Common myeloid progenitor, CD34-positive (primary cell): ENCODE results near the gene BICD2.

ENCODE experiments used
- CTCF ChIA-PET: fragments of 350-600 bp; sonication (Branson Sonifier 250); formaldehyde crosslinking; loops from one replicate; lab custom pipeline; 2021; ENCODE audit warnings: antibody characterized with exemption; lab: Charles Lee
- POLR2A ChIA-PET: fragments of 350-600 bp; sonication (Branson Sonifier 250); formaldehyde crosslinking; loops from one replicate; lab custom pipeline; 2021; ENCODE audit warnings: antibody characterized with exemption; lab: Charles Lee
- DNase-seq, 3 donors: peaks; one replicate each; pipeline versions ENCODE4 v3.0.0 to v3.0.0-alpha.2; 2013
- H3K27ac ChIP-seq, 2 experiments: 1 replicate in 1 of 2; 2 replicates in 1 of 2; pipeline ENCODE4 v1.7.0; 2013; ENCODE audit warnings: inconsistent platforms in 2 of 2, low read length in 2 of 2, mild to moderate bottlenecking in 2 of 2, low read depth in 1 of 2, moderate library complexity in 1 of 2; ENCODE audit not compliant: severe bottlenecking in 2 of 2, insufficient read depth in 1 of 2, poor library complexity in 1 of 2
- H3K27me3 ChIP-seq, 5 experiments: replicated peaks in 2 of 5; 1 replicate in 3 of 5; 2 replicates in 2 of 5; pipeline versions ENCODE4 v1.6.1 to v1.7.0; 2013; ENCODE audit warnings: low read length in 4 of 5, mild to moderate bottlenecking in 2 of 5, moderate library complexity in 2 of 5, inconsistent platforms in 1 of 5; ENCODE audit not compliant: insufficient read depth in 5 of 5, control insufficient read depth in 4 of 5
- H3K36me3 ChIP-seq, 4 experiments: 1 replicate in 2 of 4; 2 replicates in 2 of 4; pipeline versions ENCODE4 v1.6.1 to v1.7.0; 2013; ENCODE audit warnings: low read length in 3 of 4, control low read depth in 1 of 4, mild to moderate bottlenecking in 1 of 4; ENCODE audit not compliant: control insufficient read depth in 4 of 4, insufficient read depth in 4 of 4
- H3K4me1 ChIP-seq, 4 experiments: 1 replicate in 3 of 4; 2 replicates in 1 of 4; pipeline versions ENCODE4 v1.6.1 to v1.7.1; 2013; ENCODE audit warnings: low read length in 3 of 4, mild to moderate bottlenecking in 3 of 4, control low read depth in 1 of 4, inconsistent platforms in 1 of 4, moderate library complexity in 1 of 4; ENCODE audit not compliant: control insufficient read depth in 4 of 4, insufficient read depth in 4 of 4; ENCODE audit errors: control extremely low read depth in 1 of 4
- H3K4me3 ChIP-seq, 7 experiments: 1 replicate in 4 of 7; 2 replicates in 3 of 7; pipeline versions ENCODE4 v1.5.1 to v1.7.0; 2013; ENCODE audit warnings: mild to moderate bottlenecking in 7 of 7, low read length in 6 of 7, moderate library complexity in 6 of 7, inconsistent platforms in 2 of 7, low read depth in 2 of 7, control low read depth in 1 of 7; ENCODE audit not compliant: insufficient read depth in 4 of 7, control insufficient read depth in 1 of 7; ENCODE audit errors: extremely low read depth in 1 of 7
- H3K9me3 ChIP-seq, 5 experiments: 1 replicate in 4 of 5; 2 replicates in 1 of 5; pipeline versions ENCODE4 v1.6.1 to v1.7.1; 2013; ENCODE audit warnings: low read length in 4 of 5, mild to moderate bottlenecking in 2 of 5, inconsistent platforms in 1 of 5, low read depth in 1 of 5, moderate library complexity in 1 of 5; ENCODE audit not compliant: control insufficient read depth in 4 of 5, insufficient read depth in 2 of 5; ENCODE audit errors: control extremely low read depth in 1 of 5
- WGBS: methylation state at CpG from one replicate; pipeline ENCODE4 v1.1.5; 2013; ENCODE audit not compliant: insufficient coverage; 5-methylcytosine and 5-hydroxymethylcytosine counted together

Gene BICD2

DNA sequence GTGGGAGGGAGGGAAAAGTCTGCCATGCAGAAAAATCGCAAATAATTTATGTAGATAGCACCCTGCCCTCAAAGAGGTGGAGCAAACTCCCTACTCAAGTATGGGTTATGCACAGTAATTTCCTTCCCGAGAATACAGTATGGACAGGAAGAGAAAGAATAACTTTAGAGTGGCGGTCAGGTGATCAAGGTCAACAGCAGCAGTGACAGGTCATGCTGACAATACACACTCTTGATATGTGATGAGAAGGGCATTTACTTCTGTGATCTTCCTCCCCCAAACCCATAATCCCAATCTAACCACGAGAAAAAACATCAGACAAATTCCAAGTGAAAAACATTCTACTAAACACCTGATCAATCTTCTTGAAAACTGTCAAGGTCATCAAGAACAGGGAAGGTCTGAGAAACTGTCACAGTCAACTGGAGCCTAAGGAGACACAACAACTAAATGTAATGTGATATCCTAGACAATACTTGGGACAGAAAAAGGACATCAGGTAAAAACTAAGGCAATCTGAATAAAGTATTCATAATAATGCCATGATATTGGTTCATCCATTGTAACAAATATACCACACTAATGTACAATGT is 11.7 kb downstream of the BICD2 start:
- Histone ChIP-seq H3K4me1 (peaks cover 2 to 26% (median 22%) of the 10 kb centered on the region in 4 experiments), H3K36me3 (peaks cover 0 to 12% (median 5%) of the 10 kb centered on the region in 4 experiments), H3K27me3 (no peaks in the 10 kb centered on the region), H3K27ac (no peak overlapping the region), H3K4me3 (peak overlapping the region in 2 of 7 experiments; percentile 1 to 3), H3K9me3 (peaks cover 0 to 24% (median 11%) of the 10 kb centered on the region in 5 experiments)
- ChIA-PET POLR2A (interaction anchor here (0.5 to 1.1 kb wide), 2 partner anchors 12 to 40 kb away, joined by 3 read pairs; no protein-coding TSS in a partner anchor), CTCF (interaction anchor here (0.7 to 1.7 kb wide), 4 partner anchors 8 to 521 kb away, joined by 3 to 5 read pairs (median 4); no protein-coding TSS in a partner anchor)
- DNase-seq: no peak
- WGBS: 83% methylated on average over 1 of the region's 4 CpGs

DNA sequence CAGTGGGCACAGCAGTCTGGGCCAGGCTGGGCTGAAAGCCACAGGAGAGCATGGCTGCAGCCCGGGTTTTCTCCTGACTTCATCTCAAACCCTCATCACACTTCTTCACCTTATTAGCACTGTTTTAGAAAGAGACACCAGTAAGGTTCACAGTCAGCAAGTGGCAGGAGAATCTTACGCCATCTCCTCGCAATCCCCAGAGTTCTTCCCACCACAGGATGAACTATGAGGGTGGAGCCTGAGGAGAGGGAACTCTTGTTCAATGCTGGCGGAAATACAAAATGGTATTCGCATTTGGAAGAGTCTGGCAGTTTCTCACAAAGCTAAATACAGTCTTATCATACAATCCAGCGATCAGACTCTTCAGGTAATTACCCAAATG is 14.7 kb downstream of the BICD2 start:
- H3K9me3 ChIP-seq: peaks cover 0 to 17% (median 4%) of the 10 kb centered on the region in 5 experiments
- CTCF ChIA-PET: interaction anchor here (4.0 kb wide), 1 partner anchor 11 kb away, joined by 17 read pairs; no protein-coding TSS in a partner anchor
- WGBS: 100% methylated on average over 1 of the region's 6 CpGs
- POLR2A ChIA-PET: no interaction called here
- no peaks in the 10 kb centered on the region for H3K27me3 ChIP-seq
- no peak overlapping the region for H3K4me3 ChIP-seq
- peaks cover 2 to 42% (median 35%) of the 10 kb centered on the region in 4 experiments for H3K4me1 ChIP-seq
- peaks cover 0 to 13% (median 4%) of the 10 kb centered on the region in 4 experiments for H3K36me3 ChIP-seq
- H3K27ac ChIP-seq: no peak overlapping the region
- no peak for DNase-seq

DNA sequence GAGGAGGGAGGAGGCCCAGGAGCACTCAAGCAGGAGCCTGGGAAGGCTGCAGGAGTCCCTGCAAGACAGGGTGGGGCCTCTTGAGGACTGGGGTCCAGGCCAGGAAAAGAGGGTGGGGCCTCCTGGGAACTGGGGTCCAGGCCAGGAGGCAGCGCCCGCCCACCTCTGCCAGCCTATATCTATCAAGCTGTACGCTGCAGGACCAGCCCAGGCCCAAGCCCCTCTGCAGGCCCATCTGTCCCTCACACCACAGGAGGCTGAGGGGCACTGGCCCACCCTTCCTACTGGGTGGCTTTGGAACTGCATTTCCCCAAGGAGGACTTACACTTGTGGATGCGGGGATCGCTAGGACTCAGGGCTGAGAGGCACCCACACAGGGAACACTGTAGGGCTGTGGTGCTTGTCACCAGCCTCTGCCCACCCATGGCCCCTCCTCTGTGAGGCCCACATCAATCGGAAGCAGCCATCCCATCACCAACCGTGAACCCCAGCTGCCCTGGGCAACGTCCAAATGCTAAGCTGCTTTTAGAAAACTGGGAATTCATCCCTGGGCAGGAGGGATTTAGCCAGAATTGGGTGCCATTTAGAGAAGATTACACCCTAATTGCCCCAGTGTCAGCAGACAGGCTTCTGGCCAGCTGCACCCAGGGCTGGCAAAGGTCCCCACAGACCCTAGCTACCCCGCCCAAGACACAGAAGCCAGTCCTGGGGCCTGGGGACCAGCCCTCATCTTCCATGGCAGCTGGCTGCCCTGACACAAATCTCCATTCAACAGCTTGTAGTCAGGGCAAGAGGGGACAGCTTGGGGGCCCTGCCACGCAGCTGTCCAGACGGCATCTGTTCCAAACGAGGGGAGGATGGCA is 15.3 kb downstream of the BICD2 start:
- Histone ChIP-seq H3K36me3 (peaks cover 0 to 13% (median 3%) of the 10 kb centered on the region in 4 experiments), H3K9me3 (peaks cover 0 to 16% (median 4%) of the 10 kb centered on the region in 5 experiments), H3K4me3 (no peak overlapping the region), H3K27ac (no peak overlapping the region), H3K4me1 (peaks cover under 1 to 44% (median 36%) of the 10 kb centered on the region in 4 experiments), H3K27me3 (no peaks in the 10 kb centered on the region)
- no peak for DNase-seq
- CTCF ChIA-PET: interaction anchor here (1.0 to 4.0 kb wide), 2 partner anchors 12 to 36 kb away, joined by 3 to 17 read pairs; no protein-coding TSS in a partner anchor
- 99% methylated on average over 12 of the region's 12 CpGs for WGBS
- POLR2A ChIA-PET: no interaction called here

DNA sequence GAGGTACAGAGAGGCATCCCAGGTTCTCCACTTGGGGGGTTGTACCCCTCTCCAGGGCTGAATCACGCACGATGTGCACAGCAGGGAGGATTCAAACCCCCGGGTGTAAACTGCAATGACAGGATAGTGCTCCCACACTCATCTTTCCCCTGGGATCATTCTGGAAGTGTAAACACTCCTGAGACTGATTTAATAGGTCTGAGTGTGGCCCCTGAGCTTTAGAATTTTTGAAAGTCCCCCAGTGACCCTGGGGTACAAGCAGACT is 16.5 kb downstream of the BICD2 start:
- peaks cover 0 to 44% (median 38%) of the 10 kb centered on the region in 4 experiments for H3K4me1 ChIP-seq
- H3K27ac ChIP-seq: no peak overlapping the region
- no peak for DNase-seq
- peak overlapping the region in 1 of 7 experiments; percentile 16 for H3K4me3 ChIP-seq
- peaks cover 0 to 12% (median 4%) of the 10 kb centered on the region in 5 experiments for H3K9me3 ChIP-seq
- POLR2A ChIA-PET: interaction anchor here (1.3 kb wide), 1 partner anchor 13 kb away, joined by 5 read pairs; no protein-coding TSS in a partner anchor
- CTCF ChIA-PET: interaction anchor here (0.9 to 4.0 kb wide), 5 partner anchors 10 to 43 kb away, joined by 3 to 17 read pairs (median 5); no protein-coding TSS in a partner anchor
- peaks cover 0 to 13% (median 1%) of the 10 kb centered on the region in 4 experiments for H3K36me3 ChIP-seq
- 100% methylated on average over 2 of the region's 3 CpGs for WGBS
- H3K27me3 ChIP-seq: no peaks in the 10 kb centered on the region

DNA sequence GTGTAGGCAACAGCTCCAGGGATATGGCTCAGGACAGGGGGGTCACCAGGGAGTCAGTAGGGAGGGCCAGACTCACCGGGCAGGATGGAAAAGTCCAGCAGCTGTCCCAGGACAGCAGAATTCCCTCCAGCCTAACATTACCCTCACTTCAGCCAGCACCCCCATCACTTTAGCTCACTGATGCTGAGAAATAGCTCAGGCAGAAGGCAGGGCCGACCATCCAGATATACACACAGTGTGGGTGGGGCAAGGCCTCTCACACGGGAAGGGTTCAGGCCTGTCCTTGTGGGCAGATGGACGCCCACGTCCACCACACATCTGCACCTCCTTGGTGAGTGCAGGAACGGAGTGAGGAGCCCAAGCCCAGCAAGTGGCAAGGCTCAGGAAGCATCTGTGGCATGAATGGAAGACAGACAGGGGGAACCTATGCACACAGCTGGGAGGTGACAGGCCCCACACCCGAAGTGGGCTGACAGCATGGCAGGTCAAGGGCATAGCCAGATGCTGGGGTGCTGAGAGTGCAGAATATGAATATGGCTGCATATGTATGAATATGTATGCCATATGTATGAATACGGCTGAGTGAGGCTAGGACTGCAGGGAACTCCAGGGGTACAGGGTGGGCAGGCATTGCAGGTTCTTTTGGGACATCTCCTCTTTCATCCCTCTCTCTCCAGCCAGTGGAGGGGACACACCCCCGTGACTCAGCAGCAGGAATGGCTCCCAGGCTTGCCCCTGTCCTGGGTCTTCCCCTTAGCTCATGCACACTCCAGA is 17.0 kb downstream of the BICD2 start:
- H3K9me3 ChIP-seq: peaks cover 0 to 12% (median 4%) of the 10 kb centered on the region in 5 experiments
- ChIA-PET CTCF (interaction anchor here (0.7 to 4.0 kb wide), 9 partner anchors 10 to 43 kb away, joined by 3 to 17 read pairs (median 5); partner anchors contain the start of gene BICD2), POLR2A (interaction anchor here (0.8 to 1.3 kb wide), 2 partner anchors 14 to 16 kb away, joined by 3 to 5 read pairs; no protein-coding TSS in a partner anchor)
- H3K27ac ChIP-seq: no peak overlapping the region
- WGBS: 49% methylated on average over 6 of the region's 9 CpGs
- H3K4me3 ChIP-seq: peak overlapping the region in 1 of 7 experiments; percentile 16
- H3K27me3 ChIP-seq: no peaks in the 10 kb centered on the region
- peak in 2 of 3 donors; percentile 79 to 89 for DNase-seq
- peaks cover 0 to 44% (median 37%) of the 10 kb centered on the region in 4 experiments for H3K4me1 ChIP-seq
- peaks cover 0 to 13% (median under 1%) of the 10 kb centered on the region in 4 experiments for H3K36me3 ChIP-seq
